Caco-2 (cell line): ENCODE data around the gene C16orf74. TPM values are rescaled to one million over a fixed set of nuclear protein-coding genes. Genes with fewer than 3 reads are reported as not detected.

Source experiments
- BruUV-seq: library from RNA; stranded (reverse); fragments of 400-500 nt; replicated peaks from 2 replicates; lab custom pipeline; 2021; lab: Mats Ljungman, UMichigan
- CTCF ChIA-PET: fragments of 300-600 bp; sonication (Branson Sonifier 250); formaldehyde crosslinking; loops from one replicate; lab custom pipeline; 2022; ENCODE audit warnings: antibody characterized with exemption; lab: Charles Lee
- POLR2A ChIA-PET: fragments of 300-600 bp; sonication (Branson Sonifier 250); formaldehyde crosslinking; loops from one replicate; lab custom pipeline; 2022; ENCODE audit warnings: antibody characterized with exemption; lab: Charles Lee
- DNase-seq, 2 experiments: peaks; one replicate each; pipeline versions ENCODE4 v3.0.0 to v3.0.0-alpha.2; 2020 to 2022
- H3K27me3 ChIP-seq: replicated peaks from 2 replicates; pipeline ENCODE4 v1.6.0; 2011; ENCODE audit warnings: low read length; ENCODE audit not compliant: control insufficient read depth, insufficient read depth
- H3K36me3 ChIP-seq: 2 replicates; pipeline ENCODE4 v1.5.1; 2011; ENCODE audit warnings: low read length; ENCODE audit not compliant: control insufficient read depth, insufficient read depth
- H3K4me1 ChIP-seq: fragments of 250-450 bp; sonication (Bioruptor Pico); 2 replicates; pipeline ENCODE4 v1.5.1; 2020; ENCODE audit warnings: mild to moderate bottlenecking
- H3K4me3 ChIP-seq: 2 replicates; pipeline ENCODE4 v1.5.1; 2011; ENCODE audit warnings: low read depth, mild to moderate bottlenecking, control low read depth, low read length
- H3K9me3 ChIP-seq: fragments of 250-450 bp; sonication (Bioruptor Pico); 2 replicates; pipeline ENCODE4 v1.5.1; 2020; ENCODE audit warnings: mild to moderate bottlenecking, moderate library complexity
- H3K27ac Mint-ChIP-seq: one replicate; pipeline ENCODE4 v1.8.0; 2022; ENCODE audit warnings: mixed read lengths; ENCODE audit not compliant: unreplicated experiment
- H3K27me3 Mint-ChIP-seq: one replicate; pipeline ENCODE4 v1.8.0; 2022; ENCODE audit warnings: mixed read lengths; ENCODE audit not compliant: insufficient read depth, unreplicated experiment
- H3K36me3 Mint-ChIP-seq: one replicate; pipeline ENCODE4 v1.8.0; 2022; ENCODE audit warnings: mild to moderate bottlenecking, mixed read lengths; ENCODE audit not compliant: insufficient read depth, unreplicated experiment
- H3K4me1 Mint-ChIP-seq: one replicate; pipeline ENCODE4 v1.8.0; 2022; ENCODE audit warnings: low read depth, mixed read lengths; ENCODE audit not compliant: unreplicated experiment
- H3K4me3 Mint-ChIP-seq: one replicate; pipeline ENCODE4 v1.8.0; 2022; ENCODE audit warnings: mild to moderate bottlenecking, moderate library complexity, mixed read lengths; ENCODE audit not compliant: unreplicated experiment
- H3K9me3 Mint-ChIP-seq: one replicate; pipeline ENCODE4 v1.8.0; 2022; ENCODE audit warnings: mixed read lengths; ENCODE audit not compliant: unreplicated experiment
- CTCF ChIP-seq, 2 experiments: fragments of 200-600 bp in 1 of 2; IDR thresholded peaks; 1 replicate in 1 of 2; 2 replicates in 1 of 2; pipeline versions ENCODE4 v1.5.1 to v1.8.0; 2011 to 2022; ENCODE audit warnings: antibody characterized with exemption in 1 of 2, control low read depth in 1 of 2, inconsistent platforms in 1 of 2, low read depth in 1 of 2, low read length in 1 of 2, mild to moderate bottlenecking in 1 of 2, moderate library complexity in 1 of 2; ENCODE audit not compliant: insufficient read depth in 1 of 2, severe bottlenecking in 1 of 2, unreplicated experiment in 1 of 2
- intact Hi-C: fragments of 100-400 bp; cut with micrococcal nuclease; formaldehyde crosslinking; loops from one replicate; pipeline ENCODE4 v1.10.0; 2022; ENCODE audit not compliant: unreplicated experiment
- total RNA-seq: library from RNA; stranded (reverse); gene quantifications from 2 replicates; pipeline ENCODE4 v1.2.3, GENCODE V29; 2022

Gene C16orf74
- total RNA-seq, 1 experiment from 2014 or later: 4.0 TPM

- Mint-ChIP-seq H3K27me3 (peaks cover 15% of the 10 kb centered on the region), H3K27ac (no peak overlapping the region), H3K9me3 (no peaks in the 10 kb centered on the region), H3K36me3 (peaks cover 5% of the 10 kb centered on the region), H3K4me3 (no peak overlapping the region), H3K4me1 (no peaks in the 10 kb centered on the region)
- Histone ChIP-seq H3K9me3 (no peaks in the 10 kb centered on the region), H3K27me3 (no peaks in the 10 kb centered on the region; the same call in 1 of the 2 replicates), H3K4me3 (no peak overlapping the region), H3K36me3 (no peaks in the 10 kb centered on the region), H3K4me1 (no peaks in the 10 kb centered on the region)
- DNase-seq: no peak
- no peak for TF ChIP-seq CTCF (IDR thresholded peaks at IDR 0.05; ENCODE audit: insufficient read depth in 1 of 2, low read depth in 1 of 2, low read length in 1 of 2, severe bottlenecking in 1 of 2, unreplicated experiment in 1 of 2)
- BruUV-seq: no TSS peak
- POLR2A ChIA-PET: no interaction called here
- intact Hi-C loops: no loop called here
- CTCF ChIA-PET: no interaction called here
Measured at GRCh38 chr16:85762970-85763369, 12.1 kb upstream of the C16orf74 start.

- no peak for TF ChIP-seq CTCF (IDR thresholded peaks at IDR 0.05; ENCODE audit: insufficient read depth in 1 of 2, low read depth in 1 of 2, low read length in 1 of 2, severe bottlenecking in 1 of 2, unreplicated experiment in 1 of 2)
- CTCF ChIA-PET: interaction anchor here (0.5 kb wide), 1 partner anchor 24 kb away, joined by 5 read pairs; no protein-coding TSS in a partner anchor
- no TSS peak for BruUV-seq
Measured at GRCh38 chr16:85761861-85762260, 11.0 kb upstream of the C16orf74 start.

GRCh38 chr16:85759631-85760419 lies 8.9 kb upstream of the C16orf74 start:
- peak in 1 of 2 experiments; percentile 66 for DNase-seq
- intact Hi-C loops: no loop called here
- CTCF ChIA-PET: interaction anchor here (0.5 to 1.4 kb wide), 4 partner anchors 8 to 83 kb away, joined by 3 to 6 read pairs (median 3); no protein-coding TSS in a partner anchor

More at GRCh38 chr16:85761861-85762260, 11.0 kb upstream of the C16orf74 start:
- no peaks in the 10 kb centered on the region for H3K4me1 Mint-ChIP-seq
- intact Hi-C loops: no loop called here
- H3K4me1 ChIP-seq: no peaks in the 10 kb centered on the region
- DNase-seq: no peak
- no peaks in the 10 kb centered on the region for H3K9me3 Mint-ChIP-seq
- POLR2A ChIA-PET: no interaction called here
- H3K4me3 ChIP-seq: no peak overlapping the region
- H3K4me3 Mint-ChIP-seq: no peak overlapping the region
- H3K27me3 ChIP-seq: no peaks in the 10 kb centered on the region; the same call in 1 of the 2 replicates
- peaks cover 15% of the 10 kb centered on the region for H3K27me3 Mint-ChIP-seq
- H3K27ac Mint-ChIP-seq: no peak overlapping the region
- no peaks in the 10 kb centered on the region for H3K36me3 Mint-ChIP-seq
- H3K9me3 ChIP-seq: no peaks in the 10 kb centered on the region
- no peaks in the 10 kb centered on the region for H3K36me3 ChIP-seq

More at GRCh38 chr16:85759631-85760419, 8.9 kb upstream of the C16orf74 start:
- H3K9me3 Mint-ChIP-seq: no peaks in the 10 kb centered on the region
- no TSS peak for BruUV-seq
- no peak overlapping the region for H3K27ac Mint-ChIP-seq
- Histone ChIP-seq H3K4me1 (no peaks in the 10 kb centered on the region), H3K27me3 (no peaks in the 10 kb centered on the region), H3K9me3 (no peaks in the 10 kb centered on the region), H3K4me3 (no peak overlapping the region), H3K36me3 (no peaks in the 10 kb centered on the region)
- no peaks in the 10 kb centered on the region for H3K4me1 Mint-ChIP-seq
- peak; percentile 77 to 81 for TF ChIP-seq CTCF (IDR thresholded peaks at IDR 0.05; ENCODE audit: insufficient read depth in 1 of 2, low read depth in 1 of 2, low read length in 1 of 2, severe bottlenecking in 1 of 2, unreplicated experiment in 1 of 2)
- POLR2A ChIA-PET: no interaction called here
- H3K27me3 Mint-ChIP-seq: peaks cover 15% of the 10 kb centered on the region
- H3K36me3 Mint-ChIP-seq: no peaks in the 10 kb centered on the region
- no peak overlapping the region for H3K4me3 Mint-ChIP-seq
